PC-9 (cell line): ENCODE measurements around the gene MAPK1. TPM values are rescaled to one million over a fixed set of nuclear protein-coding genes. Genes with fewer than 3 reads are reported as not detected.
"Not testable (repeated sequence)": the region's sequence is repeated elsewhere in the genome, so short reads cannot be mapped to it uniquely, and the experiment has no call there.

ENCODE experiments used
- BruUV-seq: library from RNA; stranded (reverse); fragments of 400-500 nt; replicated peaks from 2 replicates; lab custom pipeline; 2021; lab: Mats Ljungman, UMichigan
- CTCF ChIA-PET: fragments of 300-600 bp; sonication (Branson Sonifier 250); formaldehyde crosslinking; loops from one replicate; lab custom pipeline; 2022; ENCODE audit warnings: antibody characterized with exemption; lab: Charles Lee
- POLR2A ChIA-PET: fragments of 300-600 bp; sonication (Branson Sonifier 250); formaldehyde crosslinking; loops from one replicate; lab custom pipeline; 2022; ENCODE audit warnings: antibody characterized with exemption; ENCODE audit not compliant: unreplicated experiment; lab: Charles Lee
- DNase-seq, 2 experiments: peaks; one replicate each; pipeline versions ENCODE4 v3.0.0 to v3.0.0-alpha.2; 2015 to 2022; ENCODE audit warnings: mixed read lengths in 1 of 2
- H2AFZ ChIP-seq: fragments of 200-600 bp; sonication (generic); 2 replicates; pipeline ENCODE4 v1.8.1; 2017; ENCODE audit warnings: antibody characterized with exemption
- H3F3A ChIP-seq: fragments of 200-600 bp; sonication (generic); 2 replicates; pipeline ENCODE4 v1.8.1; 2017; ENCODE audit warnings: antibody characterized with exemption, mild to moderate bottlenecking, low read depth; ENCODE audit not compliant: insufficient read depth
- H3K27ac ChIP-seq: fragments of 200-600 bp; sonication (generic); 2 replicates; pipeline ENCODE4 v1.6.1; 2016; ENCODE audit warnings: mixed run types
- H3K27me3 ChIP-seq: fragments of 200-600 bp; sonication (generic); 2 replicates; pipeline ENCODE4 v1.6.1; 2016; ENCODE audit warnings: low read depth, mixed run types; ENCODE audit not compliant: insufficient read depth
- H3K36me3 ChIP-seq: fragments of 200-600 bp; sonication (generic); 2 replicates; pipeline ENCODE4 v1.6.1; 2016; ENCODE audit warnings: low read depth, mixed run types
- H3K4me1 ChIP-seq: fragments of 200-600 bp; sonication (generic); replicated peaks from 2 replicates; pipeline ENCODE4 v1.6.1; 2016; ENCODE audit warnings: mixed run types; ENCODE audit not compliant: insufficient read depth
- H3K4me2 ChIP-seq: fragments of 200-600 bp; sonication (generic); 2 replicates; pipeline ENCODE4 v1.6.1; 2017; ENCODE audit warnings: mixed run types
- H3K4me3 ChIP-seq: fragments of 200-600 bp; sonication (generic); 2 replicates; pipeline ENCODE4 v1.6.1; 2016; ENCODE audit warnings: mixed run types
- H3K79me2 ChIP-seq: fragments of 200-600 bp; sonication (generic); 2 replicates; pipeline ENCODE4 v1.6.1; 2017; ENCODE audit warnings: low read depth, mixed run types
- H3K9me2 ChIP-seq: fragments of 200-600 bp; sonication (generic); 2 replicates; pipeline ENCODE4 v1.8.1; 2017; ENCODE audit warnings: mild to moderate bottlenecking; ENCODE audit not compliant: insufficient read depth
- H3K9me3 ChIP-seq: fragments of 200-600 bp; sonication (generic); 2 replicates; pipeline ENCODE4 v1.8.1; 2016; ENCODE audit warnings: low read depth; ENCODE audit not compliant: insufficient read depth
- H4K20me1 ChIP-seq: fragments of 200-600 bp; sonication (generic); 2 replicates; pipeline ENCODE4 v1.8.1; 2017; ENCODE audit not compliant: insufficient read depth
- CTCF ChIP-seq: fragments of 200-600 bp; sonication (generic); conservative IDR thresholded peaks from 2 replicates; pipeline ENCODE4 v1.6.1; 2017; ENCODE audit warnings: mixed run types, antibody characterized with exemption, mild to moderate bottlenecking, moderate library complexity
- EZH2 ChIP-seq: fragments of 200-600 bp; sonication (generic); IDR thresholded peaks from 2 replicates; pipeline ENCODE4 v1.8.0; 2017; ENCODE audit warnings: antibody characterized with exemption, low read depth
- intact Hi-C: fragments of 100-400 bp; cut with micrococcal nuclease; formaldehyde crosslinking; loops from one replicate; pipeline ENCODE4 v1.10.0; 2022; ENCODE audit not compliant: unreplicated experiment
- total RNA-seq: library from RNA; stranded (reverse); gene quantifications from 2 replicates; pipeline ENCODE4 v1.2.3, GENCODE V29; 2021

The MAPK1 gene
- total RNA-seq, 1 experiment from 2014 or later: 82.8 TPM

GRCh38 chr22:21849489-21849888, 18.0 kb downstream of the MAPK1 start:
- Histone ChIP-seq H3K36me3 (no peaks in the 10 kb centered on the region), H3K9me3 (no peaks in the 10 kb centered on the region), H3K27ac (no peak overlapping the region), H3F3A (no peaks in the 10 kb centered on the region), H3K9me2 (no peaks in the 10 kb centered on the region), H3K79me2 (peaks cover 62% of the 10 kb centered on the region), H3K4me2 (no peak overlapping the region), H2AFZ (no peak overlapping the region), H3K4me1 (no peaks in the 10 kb centered on the region), H3K4me3 (no peak overlapping the region), H3K27me3 (no peaks in the 10 kb centered on the region), H4K20me1 (peaks cover 16% of the 10 kb centered on the region)
- no TSS peak for BruUV-seq
- ChIA-PET POLR2A (no interaction called here), CTCF (no interaction called here)
- DNase-seq: no peak
- TF ChIP-seq CTCF (no peak), EZH2 (no peak)
- intact Hi-C loops: no loop called here

- H3K9me2 ChIP-seq, H2AFZ ChIP-seq, H3F3A ChIP-seq, H3K27me3 ChIP-seq, BruUV-seq, CTCF ChIA-PET, H3K27ac ChIP-seq, H3K9me3 ChIP-seq, H3K4me2 ChIP-seq, intact Hi-C loops, H3K4me1 ChIP-seq, DNase-seq, H3K4me3 ChIP-seq, H4K20me1 ChIP-seq, POLR2A ChIA-PET, H3K36me3 ChIP-seq: not testable (repeated sequence)
- H3K79me2 ChIP-seq: peaks cover 55% of the 10 kb centered on the region
These were observed 19.4 kb downstream of the MAPK1 start for GRCh38 chr22:21848057-21848456.

GRCh38 chr22:21845558-21846453, 21.6 kb downstream of the MAPK1 start:
- DNase-seq: no peak
- intact Hi-C loops: no loop called here
- Histone ChIP-seq H3K4me1 (no peaks in the 10 kb centered on the region), H3K9me2 (no peaks in the 10 kb centered on the region), H2AFZ (no peak overlapping the region), H3K9me3 (no peaks in the 10 kb centered on the region), H3K79me2 (peaks cover 39% of the 10 kb centered on the region), H3K4me3 (no peak overlapping the region), H3K27me3 (no peaks in the 10 kb centered on the region), H4K20me1 (peaks cover 4% of the 10 kb centered on the region), H3F3A (no peaks in the 10 kb centered on the region), H3K4me2 (no peak overlapping the region), H3K27ac (no peak overlapping the region), H3K36me3 (no peaks in the 10 kb centered on the region)
- POLR2A ChIA-PET: no interaction called here
- TF ChIP-seq CTCF: no peak
- TF ChIP-seq EZH2: no peak
- BruUV-seq: no TSS peak
- CTCF ChIA-PET: no interaction called here
